Mucosa of rectum (tissue), 2 donors: ENCODE results near the gene CACNB1.
"Not testable (repeated sequence)": the region's sequence is repeated elsewhere in the genome, so short reads cannot be mapped to it uniquely, and the experiment has no call there.

ENCODE experiments used
- H3K27ac ChIP-seq, 2 donors: one replicate each; pipeline ENCODE4 v1.7.0; 2013; ENCODE audit warnings: inconsistent platforms in 2 of 2, low read depth in 2 of 2, low read length in 2 of 2
- H3K27me3 ChIP-seq, 2 donors: one replicate each; pipeline ENCODE4 v1.7.0; 2013; ENCODE audit warnings: low read length in 2 of 2; ENCODE audit not compliant: control insufficient read depth in 2 of 2, insufficient read depth in 2 of 2
- H3K36me3 ChIP-seq, 2 donors: one replicate each; pipeline ENCODE4 v1.7.0; 2013; ENCODE audit warnings: low read length in 2 of 2; ENCODE audit not compliant: control insufficient read depth in 2 of 2, insufficient read depth in 2 of 2
- H3K4me1 ChIP-seq, 2 donors: one replicate each; pipeline ENCODE4 v1.7.0; 2013; ENCODE audit warnings: low read length in 2 of 2, mild to moderate bottlenecking in 1 of 2; ENCODE audit not compliant: control insufficient read depth in 2 of 2, insufficient read depth in 2 of 2
- H3K4me3 ChIP-seq, 2 donors: one replicate each; pipeline ENCODE4 v1.7.0; 2013; ENCODE audit warnings: low read length in 2 of 2
- H3K9ac ChIP-seq, 2 donors: one replicate each; pipeline ENCODE4 v1.7.0; 2013; ENCODE audit warnings: low read length in 2 of 2, low read depth in 1 of 2, mild to moderate bottlenecking in 1 of 2
- H3K9me3 ChIP-seq, 2 donors: one replicate each; pipeline ENCODE4 v1.7.0; 2013; ENCODE audit warnings: low read length in 2 of 2; ENCODE audit not compliant: control insufficient read depth in 2 of 2
- donor health status: healthy.
- donor health status: Normal muscosa, but diverticular disease.

The CACNB1 gene

GRCh38 chr17:39141915-39142664, 55.4 kb downstream of the CACNB1 start:
- Histone ChIP-seq H3K4me1 (no peaks in the 10 kb centered on the region), H3K4me3 (no peak overlapping the region), H3K27me3 (no peaks in the 10 kb centered on the region), H3K9me3 (no peaks in the 10 kb centered on the region), H3K27ac (no peak overlapping the region), H3K9ac (no peak overlapping the region), H3K36me3 (no peaks in the 10 kb centered on the region)

- Histone ChIP-seq H3K27me3 (no peaks in the 10 kb centered on the region), H3K36me3 (no peaks in the 10 kb centered on the region), H3K4me3 (no peak overlapping the region), H3K4me1 (no peaks in the 10 kb centered on the region), H3K9me3 (no peaks in the 10 kb centered on the region), H3K27ac (no peak overlapping the region), H3K9ac (no peak overlapping the region)
Observed at GRCh38 chr17:39141294-39141693, 56.2 kb downstream of the CACNB1 start.

GRCh38 chr17:39139561-39139960, 57.9 kb downstream of the CACNB1 start:
- Histone ChIP-seq H3K9me3 (no peaks in the 10 kb centered on the region), H3K4me3 (no peak overlapping the region), H3K36me3 (no peaks in the 10 kb centered on the region), H3K27me3 (no peaks in the 10 kb centered on the region), H3K27ac (no peak overlapping the region), H3K4me1 (no peaks in the 10 kb centered on the region), H3K9ac (no peak overlapping the region)

GRCh38 chr17:39139161-39139511, 58.3 kb downstream of the CACNB1 start:
- H3K4me1 ChIP-seq = no peaks in the 10 kb centered on the region
- no peak overlapping the region for H3K9ac ChIP-seq
- no peaks in the 10 kb centered on the region for H3K9me3 ChIP-seq
- H3K36me3 ChIP-seq = no peaks in the 10 kb centered on the region
- H3K27me3 ChIP-seq = no peaks in the 10 kb centered on the region
- no peak overlapping the region for H3K4me3 ChIP-seq
- no peak overlapping the region for H3K27ac ChIP-seq

GRCh38 chr17:39138431-39139160, 58.9 kb downstream of the CACNB1 start:
- Histone ChIP-seq H3K9me3 (no peaks in the 10 kb centered on the region), H3K4me3 (no peak overlapping the region), H3K27ac (no peak overlapping the region), H3K9ac (no peak overlapping the region), H3K4me1 (no peaks in the 10 kb centered on the region), H3K36me3 (no peaks in the 10 kb centered on the region), H3K27me3 (no peaks in the 10 kb centered on the region)

GRCh38 chr17:39134878-39135277, 62.6 kb downstream of the CACNB1 start:
- no peaks in the 10 kb centered on the region for H3K4me1 ChIP-seq
- no peak overlapping the region for H3K27ac ChIP-seq
- H3K9ac ChIP-seq = no peak overlapping the region
- no peaks in the 10 kb centered on the region for H3K9me3 ChIP-seq
- no peak overlapping the region for H3K4me3 ChIP-seq
- H3K36me3 ChIP-seq = no peaks in the 10 kb centered on the region
- H3K27me3 ChIP-seq = no peaks in the 10 kb centered on the region

GRCh38 chr17:39132192-39132610, 65.3 kb downstream of the CACNB1 start:
- Histone ChIP-seq H3K4me3 (no peak overlapping the region), H3K27me3 (no peaks in the 10 kb centered on the region), H3K36me3 (no peaks in the 10 kb centered on the region), H3K27ac (no peak overlapping the region), H3K4me1 (no peaks in the 10 kb centered on the region), H3K9ac (no peak overlapping the region), H3K9me3 (no peaks in the 10 kb centered on the region)

- Histone ChIP-seq H3K9ac (no peak overlapping the region), H3K9me3 (no peaks in the 10 kb centered on the region), H3K4me1 (no peaks in the 10 kb centered on the region), H3K27me3 (no peaks in the 10 kb centered on the region), H3K27ac (no peak overlapping the region), H3K36me3 (no peaks in the 10 kb centered on the region), H3K4me3 (no peak overlapping the region)
Observed at GRCh38 chr17:39131616-39132015, 65.9 kb downstream of the CACNB1 start.

GRCh38 chr17:39130205-39130604, 67.3 kb downstream of the CACNB1 start:
- no peak overlapping the region for H3K9ac ChIP-seq
- no peak overlapping the region for H3K4me3 ChIP-seq
- H3K27me3 ChIP-seq = no peaks in the 10 kb centered on the region
- no peaks in the 10 kb centered on the region for H3K9me3 ChIP-seq
- no peaks in the 10 kb centered on the region for H3K36me3 ChIP-seq
- no peaks in the 10 kb centered on the region for H3K4me1 ChIP-seq
- no peak overlapping the region for H3K27ac ChIP-seq

GRCh38 chr17:39129544-39129943, 67.9 kb downstream of the CACNB1 start:
- H3K4me1 ChIP-seq, H3K36me3 ChIP-seq, H3K27ac ChIP-seq, H3K9ac ChIP-seq, H3K9me3 ChIP-seq, H3K27me3 ChIP-seq, H3K4me3 ChIP-seq: not testable (repeated sequence)
